H9 (cell line): Measurements from ENCODE around the gene FRAT2. TPM values are rescaled to one million over a fixed set of nuclear protein-coding genes. Genes with fewer than 3 reads are reported as not detected.

Source experiments
- DNase-seq: peaks from one replicate; pipeline ENCODE4 v3.0.0-alpha.2; 2017
- H2AFZ ChIP-seq: one replicate; pipeline ENCODE4 v1.6.1; 2013; ENCODE audit warnings: mild to moderate bottlenecking, low read length, control low read depth, moderate library complexity
- H2AK5ac ChIP-seq: 2 replicates; pipeline ENCODE4 v1.6.1; 2013; ENCODE audit warnings: low read length, control low read depth, mixed read lengths; ENCODE audit not compliant: insufficient read length
- H2BK120ac ChIP-seq: one replicate; pipeline ENCODE4 v1.6.1; 2013; ENCODE audit warnings: low read depth, mild to moderate bottlenecking, low read length, control low read depth, inconsistent platforms; ENCODE audit not compliant: poor library complexity, severe bottlenecking
- H2BK12ac ChIP-seq: 2 replicates; pipeline ENCODE4 v1.6.1; 2013; ENCODE audit warnings: low read length, control low read depth, mixed read lengths, low read depth; ENCODE audit not compliant: insufficient read length
- H2BK15ac ChIP-seq: 2 replicates; pipeline ENCODE4 v1.6.1; 2013; ENCODE audit warnings: low read depth, low read length, control low read depth
- H2BK20ac ChIP-seq: one replicate; pipeline ENCODE4 v1.6.1; 2013; ENCODE audit warnings: low read depth, mild to moderate bottlenecking, low read length, control low read depth, inconsistent platforms; ENCODE audit not compliant: poor library complexity, severe bottlenecking
- H2BK5ac ChIP-seq: 2 replicates; pipeline ENCODE4 v1.6.1; 2013; ENCODE audit warnings: low read length, control low read depth, mixed read lengths; ENCODE audit not compliant: insufficient read length
- H3K14ac ChIP-seq: 2 replicates; pipeline ENCODE4 v1.6.1; 2013; ENCODE audit warnings: low read length, control low read depth; ENCODE audit not compliant: insufficient read depth
- H3K18ac ChIP-seq: 2 replicates; pipeline ENCODE4 v1.6.1; 2013; ENCODE audit warnings: low read depth, mild to moderate bottlenecking, mixed read lengths, low read length, control low read depth; ENCODE audit not compliant: insufficient read length
- H3K23ac ChIP-seq: 2 replicates; pipeline ENCODE4 v1.6.1; 2013; ENCODE audit warnings: low read length, control low read depth, mixed read lengths, low read depth; ENCODE audit not compliant: insufficient read length
- H3K23me2 ChIP-seq: 2 replicates; pipeline ENCODE4 v1.6.1; 2013; ENCODE audit warnings: low read depth, mild to moderate bottlenecking, mixed read lengths, low read length, control low read depth; ENCODE audit not compliant: insufficient read length, poor library complexity, severe bottlenecking
- H3K27ac ChIP-seq: 2 replicates; pipeline ENCODE4 v1.5.1; 2013; ENCODE audit warnings: low read length, control low read depth, mixed read lengths, low read depth; ENCODE audit not compliant: insufficient read length
- H3K27me3 ChIP-seq: 2 replicates; pipeline ENCODE4 v1.6.1; 2013; ENCODE audit warnings: low read length, control low read depth, inconsistent platforms; ENCODE audit not compliant: insufficient read depth
- H3K4ac ChIP-seq: 2 replicates; pipeline ENCODE4 v1.6.1; 2013; ENCODE audit warnings: low read depth, mild to moderate bottlenecking, control low read depth, inconsistent platforms, low read length, moderate library complexity
- H3K4me1 ChIP-seq: 2 replicates; pipeline ENCODE4 v1.6.1; 2013; ENCODE audit warnings: low read length, control low read depth, inconsistent platforms; ENCODE audit not compliant: insufficient read depth
- H3K4me2 ChIP-seq: 2 replicates; pipeline ENCODE4 v1.6.1; 2013; ENCODE audit warnings: low read length, control low read depth, mixed read lengths; ENCODE audit not compliant: insufficient read length, insufficient read depth
- H3K56ac ChIP-seq: 2 replicates; pipeline ENCODE4 v1.6.1; 2013; ENCODE audit warnings: low read depth, mild to moderate bottlenecking, mixed read lengths, low read length, control low read depth; ENCODE audit not compliant: insufficient read length
- H3K79me1 ChIP-seq: 2 replicates; pipeline ENCODE4 v1.6.1; 2013; ENCODE audit warnings: low read depth, mild to moderate bottlenecking, moderate library complexity, low read length, control low read depth, inconsistent platforms; ENCODE audit not compliant: insufficient read depth, poor library complexity, severe bottlenecking
- H3K79me2 ChIP-seq: 2 replicates; pipeline ENCODE4 v1.6.1; 2013; ENCODE audit warnings: low read length, control low read depth, inconsistent platforms; ENCODE audit not compliant: insufficient read depth
- H3K9ac ChIP-seq: 2 replicates; pipeline ENCODE4 v1.6.1; 2013; ENCODE audit warnings: low read length, control low read depth, mixed read lengths; ENCODE audit not compliant: insufficient read length; ENCODE audit errors: extremely low read depth
- H3K9me3 ChIP-seq: one replicate; pipeline ENCODE4 v1.6.1; 2013; ENCODE audit warnings: low read depth, low read length, inconsistent platforms; ENCODE audit not compliant: control insufficient read depth
- H3T11ph ChIP-seq: one replicate; pipeline ENCODE4 v1.6.1; 2013; ENCODE audit warnings: mild to moderate bottlenecking, low read length, control low read depth, inconsistent platforms
- H4K20me1 ChIP-seq: one replicate; pipeline ENCODE4 v1.6.1; 2013; ENCODE audit not compliant: control insufficient read depth, insufficient read length, insufficient read depth
- H4K5ac ChIP-seq: 2 replicates; pipeline ENCODE4 v1.6.1; 2013; ENCODE audit warnings: low read depth, mild to moderate bottlenecking, mixed read lengths, low read length, control low read depth; ENCODE audit not compliant: insufficient read length
- H4K8ac ChIP-seq: replicated peaks from 2 replicates; pipeline ENCODE4 v1.6.1; 2013; ENCODE audit warnings: low read length, control low read depth, mixed read lengths, low read depth; ENCODE audit not compliant: insufficient read length
- H4K91ac ChIP-seq: 2 replicates; pipeline ENCODE4 v1.6.1; 2013; ENCODE audit warnings: low read depth, mild to moderate bottlenecking, moderate library complexity, mixed read lengths, low read length, control low read depth; ENCODE audit not compliant: insufficient read length
- H3K27ac Mint-ChIP-seq, 3 experiments: 2 replicates in 2 of 3; 3 replicates in 1 of 3; pipeline ENCODE4 v1.8.0; 2020 to 2021; ENCODE audit warnings: mixed read lengths in 3 of 3, mild to moderate bottlenecking in 1 of 3, moderate library complexity in 1 of 3
- H3K27me3 Mint-ChIP-seq: 2 replicates; pipeline ENCODE4 v1.8.0; 2021; ENCODE audit warnings: low read depth, mild to moderate bottlenecking, moderate library complexity, mixed read lengths
- H3K36me3 Mint-ChIP-seq, 3 experiments: 2 replicates in 2 of 3; 3 replicates in 1 of 3; pipeline ENCODE4 v1.8.0; 2020 to 2021; ENCODE audit warnings: low read depth in 3 of 3, mixed read lengths in 3 of 3; ENCODE audit not compliant: insufficient read depth in 1 of 3
- H3K4me1 Mint-ChIP-seq, 2 experiments: 2 replicates each; pipeline ENCODE4 v1.8.0; 2020; ENCODE audit warnings: mixed read lengths in 2 of 2
- H3K4me3 Mint-ChIP-seq, 2 experiments: 2 replicates in 1 of 2; 3 replicates in 1 of 2; pipeline ENCODE4 v1.8.0; 2020 to 2021; ENCODE audit warnings: mild to moderate bottlenecking in 2 of 2, mixed read lengths in 2 of 2, moderate library complexity in 1 of 2
- H3K9me3 Mint-ChIP-seq, 2 experiments: 2 replicates in 1 of 2; 3 replicates in 1 of 2; pipeline ENCODE4 v1.8.0; 2020; ENCODE audit warnings: mild to moderate bottlenecking in 2 of 2, mixed read lengths in 2 of 2, moderate library complexity in 1 of 2
- whole genome bisulfite sequencing: extraction: QIAGEN DNeasy Blood & Tissue Kit; methylation state at CpG from one replicate; pipeline ENCODE4 v1.1.7; 2013; ENCODE audit warnings: missing lambda C conversion rate, low lambda C conversion rate, mixed read lengths; ENCODE audit not compliant: insufficient read length; ENCODE audit errors: extremely low coverage; 5-methylcytosine and 5-hydroxymethylcytosine counted together
- total RNA-seq: library from RNA; stranded (reverse); gene quantifications from 2 replicates; pipeline ENCODE4 v1.2.1, GENCODE V29; 2021
- TF ChIP-seq, protein P1 (sequence below): fragments of 200-600 bp; sonication (generic); conservative IDR thresholded peaks from 3 replicates; pipeline ENCODE4 v1.8.0; 2021; ENCODE audit warnings: antibody characterized with exemption, mild to moderate bottlenecking

The FRAT2 gene
- total RNA-seq, 1 experiment from 2014 or later = 129 TPM

DNA sequence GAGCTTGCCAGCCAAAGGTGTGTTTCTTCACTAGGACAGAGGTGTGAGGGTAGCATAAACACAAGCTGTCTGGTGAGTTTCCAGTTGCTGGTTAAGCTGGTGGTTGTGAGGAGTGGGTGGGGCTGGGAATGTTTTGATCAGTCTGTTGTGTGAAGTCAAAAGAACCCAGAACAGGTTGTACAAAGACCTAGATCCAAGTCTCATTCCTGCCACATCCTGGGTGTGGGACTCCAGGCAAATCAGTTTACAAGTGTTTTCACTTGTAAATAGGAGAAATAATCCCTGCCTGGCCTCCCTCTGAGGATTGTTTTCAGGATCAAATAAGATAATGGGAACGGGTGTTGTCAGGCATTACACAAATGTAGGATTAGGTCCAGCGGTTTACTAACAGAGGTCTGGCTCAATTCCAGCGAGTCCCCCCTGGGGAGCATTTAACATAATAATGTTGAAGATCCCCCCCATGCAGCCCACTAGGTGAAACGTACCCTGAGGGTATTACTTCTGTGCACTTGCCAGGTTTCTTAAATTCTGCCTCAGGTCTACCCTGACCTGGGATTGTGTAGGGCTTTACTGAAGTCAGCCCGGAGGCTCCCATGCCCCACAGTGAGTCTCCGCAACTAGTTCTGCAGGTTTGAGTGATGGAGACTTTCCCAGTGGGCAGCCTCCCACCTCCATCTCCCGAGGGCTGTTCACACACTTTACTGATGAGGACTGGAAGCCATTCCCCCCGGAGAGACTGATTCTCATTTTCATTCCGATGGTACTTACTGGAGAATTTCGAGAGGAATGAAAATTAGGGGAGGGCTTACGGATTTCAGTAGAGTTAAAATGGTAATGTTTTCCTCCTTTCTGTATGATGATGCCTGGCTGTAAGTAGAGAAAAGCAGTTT, 2.7 kb upstream of the FRAT2 start:
- H2AFZ ChIP-seq = no peak overlapping the region

More for the DNA sequence above, 2.7 kb upstream of the FRAT2 start:
- no peak overlapping the region for H2AK5ac ChIP-seq
- H3K36me3 Mint-ChIP-seq = peaks cover 2 to 22% (median 15%) of the 10 kb centered on the region in 3 experiments
- H3K4me1 ChIP-seq = peaks cover 9% of the 10 kb centered on the region
- H2BK15ac ChIP-seq = no peak overlapping the region
- H3K9me3 ChIP-seq = no peaks in the 10 kb centered on the region
- H3K27me3 Mint-ChIP-seq = no peaks in the 10 kb centered on the region; the same call in 1 of the 2 replicates
- H3K9me3 Mint-ChIP-seq = peaks cover 2 to 3% of the 10 kb centered on the region in 2 experiments; a peak in 1 of 5 replicates
- no peak overlapping the region for H3K4ac ChIP-seq
- no peak overlapping the region for H4K5ac ChIP-seq
- peak overlapping the region; percentile 44 for H3K27ac ChIP-seq
- no peak overlapping the region for H4K91ac ChIP-seq
- peaks cover 6% of the 10 kb centered on the region; the same call in 1 of the 2 replicates for H3K79me2 ChIP-seq
- no CpG with 5 or more reads among the region's 11 CpGs for WGBS
- peaks cover 14% of the 10 kb centered on the region for H3K23me2 ChIP-seq
- H3K9ac ChIP-seq = no peak overlapping the region
- no peak overlapping the region for H3T11ph ChIP-seq
- no peak overlapping the region for H2BK20ac ChIP-seq
- DNase-seq = peak; percentile 76
- H3K23ac ChIP-seq = no peak overlapping the region
- no peak overlapping the region for H4K8ac ChIP-seq
- peak overlapping the region; percentile 66 to 67 for H3K4me3 Mint-ChIP-seq
- no peak overlapping the region for H3K18ac ChIP-seq
- H3K27me3 ChIP-seq = no peaks in the 10 kb centered on the region
- no peak overlapping the region for H3K56ac ChIP-seq
- H3K27ac Mint-ChIP-seq = peak overlapping the region; percentile 93 to 99 (median 98)
- TF ChIP-seq, protein P1, sequence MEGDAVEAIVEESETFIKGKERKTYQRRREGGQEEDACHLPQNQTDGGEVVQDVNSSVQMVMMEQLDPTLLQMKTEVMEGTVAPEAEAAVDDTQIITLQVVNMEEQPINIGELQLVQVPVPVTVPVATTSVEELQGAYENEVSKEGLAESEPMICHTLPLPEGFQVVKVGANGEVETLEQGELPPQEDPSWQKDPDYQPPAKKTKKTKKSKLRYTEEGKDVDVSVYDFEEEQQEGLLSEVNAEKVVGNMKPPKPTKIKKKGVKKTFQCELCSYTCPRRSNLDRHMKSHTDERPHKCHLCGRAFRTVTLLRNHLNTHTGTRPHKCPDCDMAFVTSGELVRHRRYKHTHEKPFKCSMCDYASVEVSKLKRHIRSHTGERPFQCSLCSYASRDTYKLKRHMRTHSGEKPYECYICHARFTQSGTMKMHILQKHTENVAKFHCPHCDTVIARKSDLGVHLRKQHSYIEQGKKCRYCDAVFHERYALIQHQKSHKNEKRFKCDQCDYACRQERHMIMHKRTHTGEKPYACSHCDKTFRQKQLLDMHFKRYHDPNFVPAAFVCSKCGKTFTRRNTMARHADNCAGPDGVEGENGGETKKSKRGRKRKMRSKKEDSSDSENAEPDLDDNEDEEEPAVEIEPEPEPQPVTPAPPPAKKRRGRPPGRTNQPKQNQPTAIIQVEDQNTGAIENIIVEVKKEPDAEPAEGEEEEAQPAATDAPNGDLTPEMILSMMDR = no peak
- H4K20me1 ChIP-seq = peaks cover 3% of the 10 kb centered on the region
- peak overlapping the region; percentile 35 for H3K4me2 ChIP-seq
- H3K14ac ChIP-seq = no peak overlapping the region
- H3K79me1 ChIP-seq = no peaks in the 10 kb centered on the region
- no peak overlapping the region for H2BK5ac ChIP-seq
- no peak overlapping the region for H2BK120ac ChIP-seq
- H2BK12ac ChIP-seq = no peak overlapping the region
- peaks cover 50 to 59% of the 10 kb centered on the region in 2 experiments for H3K4me1 Mint-ChIP-seq
